Parathyroid adenoma (tissue), 2 donors: ENCODE data around the gene PARVB.

Experiments
- H2AFZ ChIP-seq: fragments of 300-600 bp; sonication (generic); one replicate; pipeline ENCODE4 v1.7.0; 2017; ENCODE audit warnings: antibody characterized with exemption, mild to moderate bottlenecking
- H3K27ac ChIP-seq: fragments of 300-600 bp; sonication (generic); one replicate; pipeline ENCODE4 v1.7.0; 2017
- H3K27me3 ChIP-seq: fragments of 300-600 bp; sonication (generic); one replicate; pipeline ENCODE4 v1.7.0; 2017; ENCODE audit warnings: low read length; ENCODE audit not compliant: control insufficient read depth, insufficient read depth
- H3K36me3 ChIP-seq: fragments of 300-600 bp; sonication (generic); one replicate; pipeline ENCODE4 v1.7.0; 2017; ENCODE audit warnings: low read length; ENCODE audit not compliant: control insufficient read depth, insufficient read depth
- H3K4me1 ChIP-seq: fragments of 300-600 bp; sonication (generic); one replicate; pipeline ENCODE4 v1.7.0; 2017; ENCODE audit warnings: control low read depth
- H3K4me2 ChIP-seq: fragments of 300-600 bp; sonication (generic); one replicate; pipeline ENCODE4 v1.7.0; 2017; ENCODE audit warnings: low read length
- H3K4me3 ChIP-seq: fragments of 300-600 bp; sonication (generic); one replicate; pipeline ENCODE4 v1.7.0; 2017; ENCODE audit warnings: low read depth, low read length
- H3K79me2 ChIP-seq: fragments of 300-600 bp; sonication (generic); one replicate; pipeline ENCODE4 v1.7.0; 2017; ENCODE audit warnings: control low read depth
- H3K9ac ChIP-seq: fragments of 300-600 bp; sonication (generic); one replicate; pipeline ENCODE4 v1.7.0; 2017; ENCODE audit warnings: mild to moderate bottlenecking
- H3K9me3 ChIP-seq: fragments of 300-600 bp; sonication (generic); one replicate; pipeline ENCODE4 v1.7.0; 2017; ENCODE audit warnings: low read length; ENCODE audit not compliant: control insufficient read depth
- TF ChIP-seq, protein P1 (sequence below): fragments of 300-600 bp; sonication (generic); IDR thresholded peaks from one replicate; pipeline ENCODE4 v1.7.0; 2017; ENCODE audit warnings: antibody characterized with exemption, mild to moderate bottlenecking
- donor health status: primary hyperparathyroidism.

PARVB gene

GRCh38 chr22:44214187-44214586 lies 190.1 kb downstream of the PARVB start:
- TF ChIP-seq, protein P1, sequence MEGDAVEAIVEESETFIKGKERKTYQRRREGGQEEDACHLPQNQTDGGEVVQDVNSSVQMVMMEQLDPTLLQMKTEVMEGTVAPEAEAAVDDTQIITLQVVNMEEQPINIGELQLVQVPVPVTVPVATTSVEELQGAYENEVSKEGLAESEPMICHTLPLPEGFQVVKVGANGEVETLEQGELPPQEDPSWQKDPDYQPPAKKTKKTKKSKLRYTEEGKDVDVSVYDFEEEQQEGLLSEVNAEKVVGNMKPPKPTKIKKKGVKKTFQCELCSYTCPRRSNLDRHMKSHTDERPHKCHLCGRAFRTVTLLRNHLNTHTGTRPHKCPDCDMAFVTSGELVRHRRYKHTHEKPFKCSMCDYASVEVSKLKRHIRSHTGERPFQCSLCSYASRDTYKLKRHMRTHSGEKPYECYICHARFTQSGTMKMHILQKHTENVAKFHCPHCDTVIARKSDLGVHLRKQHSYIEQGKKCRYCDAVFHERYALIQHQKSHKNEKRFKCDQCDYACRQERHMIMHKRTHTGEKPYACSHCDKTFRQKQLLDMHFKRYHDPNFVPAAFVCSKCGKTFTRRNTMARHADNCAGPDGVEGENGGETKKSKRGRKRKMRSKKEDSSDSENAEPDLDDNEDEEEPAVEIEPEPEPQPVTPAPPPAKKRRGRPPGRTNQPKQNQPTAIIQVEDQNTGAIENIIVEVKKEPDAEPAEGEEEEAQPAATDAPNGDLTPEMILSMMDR = no peak
- Histone ChIP-seq H3K36me3 (no peaks in the 10 kb centered on the region), H3K27me3 (no peaks in the 10 kb centered on the region)

GRCh38 chr22:44214764-44215163 lies 190.7 kb downstream of the PARVB start:
- Histone ChIP-seq H2AFZ (no peak overlapping the region), H3K4me3 (no peak overlapping the region), H3K27me3 (no peaks in the 10 kb centered on the region), H3K4me2 (no peak overlapping the region), H3K36me3 (no peaks in the 10 kb centered on the region), H3K27ac (no peak overlapping the region), H3K9ac (no peak overlapping the region), H3K9me3 (no peaks in the 10 kb centered on the region), H3K79me2 (no peaks in the 10 kb centered on the region), H3K4me1 (no peaks in the 10 kb centered on the region)
- TF ChIP-seq, protein P1 = no peak

More at GRCh38 chr22:44214187-44214586, 190.1 kb downstream of the PARVB start:
- H3K4me3 ChIP-seq = no peak overlapping the region
- H3K9me3 ChIP-seq = no peaks in the 10 kb centered on the region
- H3K4me1 ChIP-seq = no peaks in the 10 kb centered on the region
- no peak overlapping the region for H3K27ac ChIP-seq
- no peak overlapping the region for H3K9ac ChIP-seq
- H3K79me2 ChIP-seq = no peaks in the 10 kb centered on the region
- no peak overlapping the region for H2AFZ ChIP-seq
- H3K4me2 ChIP-seq = no peak overlapping the region

- no peaks in the 10 kb centered on the region for H3K9me3 ChIP-seq
- no peak overlapping the region for H3K4me3 ChIP-seq
- TF ChIP-seq, protein P1 = no peak
- no peaks in the 10 kb centered on the region for H3K79me2 ChIP-seq
- no peak overlapping the region for H3K27ac ChIP-seq
- H3K4me2 ChIP-seq = no peak overlapping the region
- no peak overlapping the region for H3K9ac ChIP-seq
- no peaks in the 10 kb centered on the region for H3K4me1 ChIP-seq
- no peaks in the 10 kb centered on the region for H3K36me3 ChIP-seq
- no peak overlapping the region for H2AFZ ChIP-seq
- H3K27me3 ChIP-seq = no peaks in the 10 kb centered on the region
These were observed 191.2 kb downstream of the PARVB start for GRCh38 chr22:44215287-44215686.

GRCh38 chr22:44217346-44217745 lies 193.2 kb downstream of the PARVB start:
- Histone ChIP-seq H3K36me3 (no peaks in the 10 kb centered on the region), H3K27me3 (no peaks in the 10 kb centered on the region), H3K79me2 (no peaks in the 10 kb centered on the region), H3K9me3 (no peaks in the 10 kb centered on the region), H3K4me2 (no peak overlapping the region), H3K9ac (no peak overlapping the region), H3K27ac (no peak overlapping the region), H2AFZ (no peak overlapping the region), H3K4me3 (no peak overlapping the region), H3K4me1 (no peaks in the 10 kb centered on the region)
- TF ChIP-seq, protein P1 = no peak

DNA sequence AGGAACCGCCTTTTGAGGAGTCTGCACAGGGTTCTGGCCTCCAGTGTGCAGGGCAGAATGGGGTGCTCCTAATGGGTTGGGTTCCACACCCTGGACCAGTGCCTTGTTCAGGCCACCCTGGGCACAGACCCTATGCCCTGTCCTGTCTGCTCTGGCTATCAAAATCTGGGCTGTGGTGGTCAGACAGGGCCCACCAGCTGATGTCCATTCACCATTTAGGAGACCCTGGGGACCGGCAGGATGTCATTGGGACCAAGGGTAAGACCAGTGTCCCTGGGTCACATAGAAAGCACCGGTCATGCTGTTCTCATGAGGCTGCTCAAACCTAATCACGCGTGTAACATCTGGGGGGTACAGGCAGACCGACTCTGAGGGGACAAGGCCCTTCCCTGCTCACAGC lies 194.0 kb downstream of the PARVB start:
- Histone ChIP-seq H3K4me1 (no peaks in the 10 kb centered on the region), H3K9me3 (no peaks in the 10 kb centered on the region), H3K9ac (no peak overlapping the region), H3K4me3 (no peak overlapping the region), H3K4me2 (no peak overlapping the region), H2AFZ (no peak overlapping the region), H3K36me3 (no peaks in the 10 kb centered on the region), H3K27me3 (no peaks in the 10 kb centered on the region), H3K27ac (no peak overlapping the region), H3K79me2 (no peaks in the 10 kb centered on the region)
- TF ChIP-seq, protein P1 = no peak
